GM18498 (cell line): ENCODE measurements around the gene NIBAN1.
"Not testable (repeated sequence)": the region's sequence is repeated elsewhere in the genome, so short reads cannot be mapped to it uniquely, and the experiment has no call there.

Source experiments
- ATAC-seq: cut with Tn5 transposase; IDR thresholded peaks from one replicate; pipeline ENCODE4 v1.9.1; 2021; ENCODE audit warnings: mild to moderate bottlenecking, moderate library complexity; ENCODE audit not compliant: unreplicated experiment

The NIBAN1 gene

GRCh38 chr1:184974056-184974836 lies at the start of gene NIBAN1:
Gene NIBAN1 (minus strand): TSS chr1:184974508. CDS start chr1:184974356, 152 bp downstream.
- ATAC-seq: peak; percentile 68

- no peak for ATAC-seq
These were observed 43.7 kb upstream of the NIBAN1 start for GRCh38 chr1:185017966-185018365.

- no peak for ATAC-seq
These were observed 43.0 kb upstream of the NIBAN1 start for GRCh38 chr1:185017338-185017737.

GRCh38 chr1:185016880-185017279 lies 42.6 kb upstream of the NIBAN1 start:
- no peak for ATAC-seq

GRCh38 chr1:185015631-185016030 lies 41.3 kb upstream of the NIBAN1 start:
- no peak for ATAC-seq

- ATAC-seq: no peak
These were observed 40.6 kb upstream of the NIBAN1 start for GRCh38 chr1:185014941-185015340.

- no peak for ATAC-seq
These were observed 36.1 kb upstream of the NIBAN1 start for GRCh38 chr1:185010361-185010760.

GRCh38 chr1:185008838-185009237 lies 34.5 kb upstream of the NIBAN1 start:
- no peak for ATAC-seq

GRCh38 chr1:185001312-185001880 lies 27.1 kb upstream of the NIBAN1 start:
- not testable (repeated sequence) for ATAC-seq

- ATAC-seq: not testable (repeated sequence)
These were observed 25.7 kb upstream of the NIBAN1 start for GRCh38 chr1:184999974-185000373.

- no peak for ATAC-seq
These were observed 20.0 kb upstream of the NIBAN1 start for GRCh38 chr1:184994301-184994700.

- ATAC-seq: no peak
These were observed 18.0 kb upstream of the NIBAN1 start for GRCh38 chr1:184992271-184992670.

GRCh38 chr1:184990204-184990603 lies 15.9 kb upstream of the NIBAN1 start:
- ATAC-seq: no peak

GRCh38 chr1:184988506-184988905 lies 14.2 kb upstream of the NIBAN1 start:
- ATAC-seq: no peak

- ATAC-seq: no peak
These were observed 13.4 kb upstream of the NIBAN1 start for GRCh38 chr1:184987696-184988095.

GRCh38 chr1:184986250-184986649 lies 11.9 kb upstream of the NIBAN1 start:
- ATAC-seq: no peak

GRCh38 chr1:184982002-184982954 lies 8.0 kb upstream of the NIBAN1 start:
- peak; percentile 96 for ATAC-seq

GRCh38 chr1:184980726-184981125 lies 6.4 kb upstream of the NIBAN1 start:
- no peak for ATAC-seq

- no peak for ATAC-seq
These were observed 1.0 kb upstream of the NIBAN1 start for GRCh38 chr1:184975208-184975870.

GRCh38 chr1:184974837-184975115 lies 468 bp upstream of the NIBAN1 start:
- no peak for ATAC-seq
